ENCODE data around the gene TNS1.

Gene TNS1

DNA sequence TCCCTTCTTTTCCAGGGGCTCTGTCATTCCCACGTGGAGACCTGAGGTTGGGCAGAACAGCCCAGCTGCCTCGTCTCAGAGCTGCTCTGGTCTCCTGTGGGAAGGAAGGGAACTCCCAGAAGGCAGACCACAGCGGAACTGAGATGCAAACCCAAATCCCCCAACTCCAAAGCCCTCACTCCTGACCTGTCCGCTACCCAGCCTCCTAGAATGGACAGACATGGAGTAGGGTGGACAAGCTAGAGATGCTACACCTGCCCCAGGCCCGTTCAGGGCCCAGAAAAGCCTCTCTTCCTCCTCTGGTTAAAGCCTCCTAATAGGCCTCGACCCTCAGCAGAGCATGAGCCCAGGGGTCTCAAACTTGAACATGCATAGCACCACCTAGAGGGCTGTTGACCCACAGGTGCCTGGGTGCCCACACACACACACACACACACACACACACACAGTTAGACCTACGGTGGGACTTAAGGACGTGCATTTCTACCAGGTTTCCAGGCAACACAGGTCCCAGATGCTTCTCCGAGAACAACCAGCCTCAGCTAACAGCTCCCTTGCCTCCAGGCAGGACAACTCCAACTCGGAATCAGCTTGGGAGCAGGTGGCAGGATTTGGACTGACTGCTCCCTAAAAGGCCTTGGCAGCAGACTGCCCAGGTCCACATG lies 93.5 kb downstream of the TNS1 start:
- no peak for DNase-seq

GRCh38 chr2:217908544-217908943 lies 94.3 kb downstream of the TNS1 start:
- DNase-seq = no peak

- DNase-seq = no peak
These were observed 95.5 kb downstream of the TNS1 start for GRCh38 chr2:217907266-217907665.

GRCh38 chr2:217906798-217907197 lies 96.0 kb downstream of the TNS1 start:
- no peak for DNase-seq

GRCh38 chr2:217905896-217906295 lies 96.9 kb downstream of the TNS1 start:
- DNase-seq = no peak

DNA sequence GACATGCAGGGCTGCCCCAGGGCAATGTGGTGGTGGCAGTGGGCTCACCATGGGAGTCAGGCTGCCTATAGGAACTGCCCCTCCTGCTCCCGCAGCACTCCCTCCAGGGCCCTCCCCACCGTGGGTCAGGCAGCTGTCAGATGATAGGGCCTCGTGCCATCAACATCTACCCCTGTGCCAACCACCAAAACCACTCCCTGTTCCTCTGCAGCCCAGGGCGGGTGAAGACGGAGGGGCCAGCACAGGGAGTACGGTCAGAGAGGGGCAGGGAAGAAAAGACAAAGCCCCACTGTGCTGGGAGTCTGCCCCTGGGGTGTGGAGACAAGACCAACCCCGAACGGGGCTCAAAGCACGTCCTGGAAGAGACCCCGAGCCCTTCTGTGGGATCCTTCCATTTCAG lies 97.4 kb downstream of the TNS1 start:
- DNase-seq = no peak

DNA sequence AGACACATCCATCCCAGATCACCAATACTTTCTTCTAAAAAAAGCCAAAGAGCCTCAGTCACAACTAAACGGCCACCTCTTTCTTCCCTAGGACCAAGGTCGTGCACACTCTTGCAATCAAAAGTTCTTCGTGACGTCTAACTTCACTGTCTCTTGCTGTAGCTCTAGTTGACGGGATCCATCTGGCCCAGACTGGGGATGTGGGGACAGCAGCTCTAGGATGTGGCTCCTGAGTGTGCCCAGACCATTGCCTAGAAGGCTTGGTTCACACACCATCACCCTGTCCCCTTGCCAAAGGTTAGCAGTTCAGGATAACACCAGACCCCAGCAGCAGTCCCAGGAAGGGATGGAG lies 98.2 kb downstream of the TNS1 start:
- no peak for DNase-seq

DNA sequence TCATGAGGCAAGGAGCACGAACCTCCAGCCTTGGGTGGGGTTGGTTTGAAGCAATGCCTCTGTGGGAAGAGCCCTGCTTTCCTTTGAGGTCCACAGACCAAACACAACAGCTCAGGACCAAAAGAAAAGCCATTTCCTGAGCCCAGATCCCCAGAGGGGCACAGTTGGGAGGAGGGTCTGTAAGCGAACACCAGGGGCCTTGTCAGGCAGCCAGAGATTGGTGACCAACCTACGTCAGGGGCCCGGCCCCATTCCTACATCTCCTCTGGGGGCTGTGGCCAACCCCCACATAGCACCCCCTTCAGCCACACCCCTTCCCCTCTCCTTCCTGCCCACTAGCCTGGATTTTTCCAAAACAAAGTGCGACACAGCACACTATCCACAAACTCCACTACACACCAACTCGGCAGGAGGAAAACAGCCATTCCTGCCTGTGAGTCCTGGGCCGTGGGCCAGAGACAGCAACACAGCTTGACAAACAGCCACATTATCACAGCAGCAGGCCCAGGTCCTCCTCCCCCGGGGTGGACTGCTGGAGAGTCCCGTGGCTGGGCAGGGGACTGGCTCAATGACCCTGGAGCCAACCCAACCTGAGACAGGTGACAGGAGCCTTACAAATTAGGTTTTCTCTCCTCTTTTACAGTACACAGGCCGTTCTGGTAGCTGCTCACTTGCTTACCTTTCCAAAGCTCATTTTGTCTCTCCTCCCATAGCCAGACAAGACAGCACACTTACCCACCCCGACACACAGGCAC lies 98.8 kb downstream of the TNS1 start:
- no peak for DNase-seq

DNA sequence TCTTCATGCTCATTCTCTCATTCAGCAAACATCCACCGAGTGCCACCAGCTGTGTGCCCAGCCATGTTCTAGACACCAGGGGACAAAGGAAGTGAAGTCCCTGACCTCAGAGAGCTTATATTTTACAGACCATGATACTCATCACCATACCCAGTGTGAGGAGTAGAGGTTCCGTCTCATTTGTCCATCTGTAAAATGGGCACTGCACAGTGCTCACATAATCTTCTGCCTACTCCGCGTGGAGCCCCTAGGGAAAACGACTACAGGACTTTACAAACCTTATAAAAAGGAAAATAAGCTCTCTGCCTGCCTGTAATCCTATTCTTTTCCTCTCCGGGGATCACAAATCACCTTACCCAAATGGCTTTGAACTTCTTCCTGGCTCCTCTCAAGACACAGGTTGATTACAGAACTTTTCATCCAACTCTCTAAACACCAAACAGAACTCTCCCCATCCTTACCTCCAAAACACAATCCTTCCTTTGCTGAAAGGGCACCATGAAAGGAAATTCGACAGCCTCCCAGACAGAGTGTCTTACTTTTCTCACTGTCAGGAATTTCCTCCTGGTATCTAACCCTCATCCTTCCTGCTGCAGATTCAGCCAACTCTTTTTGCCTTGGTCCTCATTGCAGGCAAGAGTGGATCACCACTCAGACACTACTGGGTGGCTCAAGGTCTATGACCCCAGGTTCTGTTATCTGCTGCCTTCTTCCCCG lies 99.5 kb downstream of the TNS1 start:
- DNase-seq = no peak

DNA sequence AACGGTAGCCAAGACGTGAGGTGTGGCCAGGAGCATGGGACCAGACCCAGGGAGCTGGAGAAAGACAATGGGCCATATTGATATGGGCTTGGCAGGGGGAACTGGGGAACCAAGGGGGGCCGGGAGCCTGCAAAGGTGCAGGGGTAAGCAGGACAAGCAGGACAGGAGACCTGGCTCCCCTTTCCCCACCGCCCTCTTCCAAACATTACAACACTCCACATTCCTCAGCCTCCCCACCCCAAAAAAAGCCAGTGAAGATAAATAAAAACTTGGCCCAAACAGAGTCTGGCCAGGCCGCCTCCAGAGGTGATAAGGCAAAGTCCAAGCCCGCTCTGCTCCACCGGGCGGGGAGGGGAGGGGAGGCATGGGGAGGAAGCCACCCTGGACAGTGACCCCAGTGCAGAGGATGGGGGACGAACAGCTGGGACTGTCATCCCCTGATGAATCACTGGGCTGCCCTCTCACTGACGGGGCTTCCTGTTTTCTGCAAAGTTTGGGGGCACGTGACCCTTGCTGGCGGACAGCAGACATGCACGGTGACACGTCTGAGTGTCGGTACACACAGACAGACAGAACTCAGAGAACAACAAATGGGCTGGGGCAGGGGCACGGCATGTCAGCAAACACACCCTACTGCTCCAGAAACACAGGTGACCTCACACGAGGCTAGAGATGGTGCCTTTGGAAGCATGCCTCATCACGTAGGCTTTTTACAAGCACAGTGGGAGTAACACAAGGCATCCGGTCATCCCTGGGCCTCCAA lies 100.2 kb downstream of the TNS1 start:
- no peak for DNase-seq

- DNase-seq = no peak
These were observed 100.9 kb downstream of the TNS1 start for GRCh38 chr2:217901835-217902378.

GRCh38 chr2:217901400-217901799 lies 101.4 kb downstream of the TNS1 start:
- DNase-seq = no peak

DNA sequence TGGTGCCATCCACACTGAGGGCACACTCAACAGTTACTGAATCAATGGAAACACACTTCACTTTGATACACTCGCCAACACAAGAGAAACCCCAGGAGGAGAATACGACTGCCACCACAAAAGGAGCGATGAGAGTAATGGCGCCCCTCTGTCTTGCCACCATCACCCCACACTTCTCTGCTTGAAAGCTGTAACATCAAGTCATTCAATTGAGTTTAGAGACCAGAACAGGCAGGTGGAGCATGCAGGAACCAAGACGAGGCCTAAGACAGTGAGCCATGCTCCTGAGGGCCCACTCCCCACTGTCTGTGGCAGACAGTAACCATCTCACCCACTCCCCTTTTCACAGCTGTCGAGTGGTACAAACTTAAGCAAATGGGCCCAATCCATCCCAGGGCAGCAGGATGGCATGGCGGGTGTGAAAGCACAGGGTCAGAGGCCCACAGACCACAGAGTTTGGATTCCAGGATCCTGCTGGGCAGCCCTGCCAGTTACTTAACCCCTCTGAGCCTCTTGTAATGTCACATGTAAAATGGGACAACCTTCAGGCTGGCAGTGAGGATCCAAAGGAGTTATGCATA lies 101.9 kb downstream of the TNS1 start:
- DNase-seq = no peak

DNA sequence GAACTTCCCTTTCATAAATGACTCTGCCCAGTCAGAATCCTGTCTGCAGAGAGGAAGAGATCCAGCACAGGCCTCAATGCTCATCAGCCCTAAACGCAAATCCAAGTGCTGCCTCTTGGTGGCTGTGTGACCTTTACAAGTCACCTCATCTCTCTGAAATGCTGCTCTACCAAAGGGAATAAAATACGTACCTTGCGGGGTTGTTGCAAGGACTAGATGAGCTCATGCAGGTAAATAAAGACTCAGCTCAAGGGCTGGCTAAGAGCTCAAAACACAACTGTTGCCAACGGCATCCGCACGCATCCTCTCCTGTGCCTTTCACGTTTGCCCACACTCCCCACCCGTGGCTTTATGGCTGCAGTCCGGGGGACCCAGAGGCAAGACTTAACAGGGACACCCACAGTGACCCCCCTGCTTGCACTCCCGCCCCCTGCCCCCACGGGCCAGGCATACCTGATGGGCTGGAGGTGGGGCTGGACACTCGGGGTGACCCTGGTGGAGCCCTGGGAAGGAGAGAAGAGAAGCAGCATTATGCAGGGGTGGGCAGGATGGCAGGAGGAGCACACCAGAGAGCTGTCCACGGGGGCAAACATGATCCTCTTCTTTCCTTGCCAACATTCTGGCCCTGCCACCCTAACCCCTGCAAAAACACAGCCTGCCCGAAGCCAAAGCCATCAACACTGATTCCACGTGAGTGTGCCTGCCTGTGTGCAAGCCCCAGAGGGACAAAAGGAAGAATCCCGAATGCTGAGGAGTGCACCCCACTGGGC lies 102.6 kb downstream of the TNS1 start:
- DNase-seq = no peak

DNA sequence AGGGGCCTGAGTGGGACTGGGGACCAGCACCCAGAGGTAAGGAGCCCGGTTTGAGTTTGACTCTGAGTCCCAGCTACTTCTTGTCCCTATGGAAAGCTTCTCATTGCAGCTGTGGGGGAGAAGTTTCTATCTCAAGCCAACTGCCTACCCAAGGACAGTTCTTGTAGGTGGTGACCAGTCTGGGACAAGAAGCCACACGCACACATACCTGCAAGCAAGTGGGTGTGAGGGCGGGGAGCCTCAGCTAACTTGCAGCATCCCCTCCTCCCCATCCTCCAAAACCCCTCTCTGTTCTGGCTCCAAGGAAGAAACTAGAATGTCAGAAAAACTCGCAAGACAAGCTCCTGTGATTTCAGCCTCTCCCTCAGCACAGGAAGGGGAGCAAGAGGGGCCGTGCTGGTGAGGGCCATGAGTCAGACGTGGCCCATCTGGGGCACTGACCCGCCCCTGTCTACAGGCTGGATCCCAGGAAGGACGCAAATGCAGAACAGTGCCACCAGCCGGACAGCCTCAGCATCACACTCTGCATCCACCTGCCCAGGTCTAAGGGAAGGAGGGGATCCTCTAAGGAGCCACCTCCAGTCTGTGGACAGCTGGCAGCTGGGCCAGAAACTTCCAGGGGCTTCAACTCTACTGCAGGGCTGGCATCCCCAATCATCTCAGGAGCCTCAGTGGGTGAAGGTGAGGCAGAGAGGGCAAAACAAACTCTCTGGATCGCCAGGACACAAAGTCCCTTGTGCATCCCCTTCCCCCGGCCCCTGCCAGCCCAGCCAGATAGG lies 103.4 kb downstream of the TNS1 start:
- no peak for DNase-seq

DNA sequence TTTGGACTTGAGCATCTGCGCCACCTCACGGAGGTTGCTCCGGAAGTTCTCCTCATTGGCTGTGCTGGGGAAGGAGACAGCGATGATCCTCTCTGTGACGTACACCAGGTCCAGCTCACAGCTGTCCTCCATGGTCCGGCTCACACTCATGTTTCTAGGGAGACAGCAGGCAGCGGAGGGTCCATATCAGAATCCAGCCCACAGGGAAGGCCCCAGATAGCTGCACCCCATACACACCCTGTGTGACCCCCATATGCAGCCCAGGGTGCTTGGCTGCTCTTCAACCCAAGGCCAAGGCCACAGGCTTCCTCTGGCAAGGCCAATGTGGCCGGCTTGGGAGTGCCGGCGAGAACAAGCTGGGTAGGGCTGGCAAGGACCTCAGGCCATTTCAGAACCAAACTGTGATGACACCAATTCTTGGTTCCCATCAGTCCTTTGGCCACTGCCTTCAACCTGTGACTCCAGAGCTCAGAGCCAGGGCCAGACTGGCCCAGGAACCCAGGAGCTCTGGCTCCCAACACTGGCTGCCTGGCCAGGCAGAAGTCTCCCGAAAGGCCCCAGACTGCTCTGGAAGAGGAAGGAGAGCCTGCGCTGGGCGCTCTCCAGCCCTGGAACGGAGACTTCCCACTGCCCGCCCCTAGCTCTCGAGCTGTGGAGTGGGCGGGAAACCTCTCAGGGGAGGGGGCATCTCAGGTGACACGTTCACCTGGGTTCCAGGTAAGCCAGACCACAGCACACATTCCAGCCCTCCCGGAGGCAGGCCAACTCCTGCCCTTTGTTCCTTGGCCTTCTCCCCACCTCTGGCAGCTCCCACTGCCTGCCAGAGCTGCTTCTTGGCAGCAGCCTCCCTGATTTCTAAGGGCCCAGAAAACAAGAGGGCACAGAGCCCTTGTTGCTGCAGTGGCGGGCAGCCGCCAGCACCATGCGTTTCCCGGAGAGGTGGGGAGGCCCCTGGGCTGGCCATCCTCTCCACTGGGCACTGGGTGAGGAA lies 104.7 kb downstream of the TNS1 start:
- DNase-seq = no peak

- DNase-seq = no peak
These were observed 105.6 kb downstream of the TNS1 start for GRCh38 chr2:217897091-217897715.

DNA sequence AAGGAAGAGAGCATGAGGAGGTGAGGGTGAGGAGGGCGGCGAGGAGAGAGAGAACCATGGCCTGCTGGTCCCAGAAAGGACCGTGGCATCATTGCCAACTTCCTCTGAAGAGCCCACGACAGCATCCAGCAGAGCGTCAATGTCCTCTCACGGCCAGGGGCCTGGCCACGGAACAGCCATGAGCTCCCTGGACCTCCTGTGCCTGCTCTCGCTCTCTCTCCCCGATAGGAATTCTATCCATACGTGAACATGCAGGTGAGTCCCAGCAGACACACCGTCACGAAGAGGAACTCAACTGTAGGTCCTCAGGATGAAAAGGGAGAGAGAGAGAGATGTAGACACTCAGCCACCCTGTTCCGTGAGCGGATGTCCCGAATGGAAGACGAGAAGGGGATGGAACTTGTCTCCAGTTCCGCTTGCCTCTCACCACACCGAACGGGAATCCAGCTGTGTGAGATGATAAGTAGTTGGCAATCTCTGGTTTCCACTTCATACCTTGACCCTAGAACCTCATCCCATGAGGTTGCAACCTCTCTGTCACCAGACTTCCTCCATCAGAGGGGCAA lies 107.6 kb downstream of the TNS1 start:
- no peak for DNase-seq

GRCh38 chr2:217893440-217893839 lies 109.4 kb downstream of the TNS1 start:
- no peak for DNase-seq
